Measurements from ENCODE around the gene STEAP2.

DNA sequence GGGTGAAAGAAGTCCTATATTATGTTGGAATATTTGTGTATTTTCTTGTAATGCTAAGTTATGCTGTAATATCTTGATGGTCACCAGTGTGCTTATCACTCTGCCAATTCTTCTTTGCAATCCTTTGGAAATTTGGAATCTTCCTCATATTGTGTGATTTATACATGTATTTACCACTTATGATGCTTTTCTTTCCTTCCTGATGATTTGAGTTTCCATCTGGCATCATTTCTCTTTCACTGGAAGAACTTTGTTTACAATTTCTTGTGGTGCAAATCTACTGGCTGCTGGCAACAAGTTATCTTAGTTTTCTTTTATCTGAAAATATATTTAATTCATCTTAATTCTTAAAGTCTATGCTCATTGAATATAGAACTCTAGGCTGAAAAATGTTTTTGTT lies 62.6 kb downstream of the STEAP2 start:
- no peak for TF ChIP-seq CTCF (IDR thresholded peaks at IDR 0.05; ENCODE audit: insufficient read depth, low read length, poor library complexity, severe bottlenecking)
- TF ChIP-seq EZH2phosphoT487 (conservative IDR thresholded peaks at IDR 0.05; ENCODE audit: low read length) = no peak

Measured in SU-DHL-6 (cell line).